Heart left ventricle (tissue), 13 donors: ENCODE results near the gene ZNF319.

Source experiments
- POLR2A ChIP-seq, 2 donors: fragments of 450-650 bp; IDR thresholded peaks; one replicate each; pipeline ENCODE4 v1.6.1; 2017; ENCODE audit warnings: antibody characterized with exemption in 2 of 2, mild to moderate bottlenecking in 2 of 2, moderate library complexity in 2 of 2
- TF ChIP-seq, protein P1 (sequence below), 12 donors: fragments of 200-600 bp; sonication (generic) in 4 of 12; IDR thresholded peaks; one replicate each; pipeline versions ENCODE4 v1.5.0 to v1.8.0; 2018 to 2022; ENCODE audit warnings: antibody characterized with exemption in 12 of 12, mild to moderate bottlenecking in 5 of 12
- donor health status: ischemic (EF 13 %, LVEDD 7.1; RV severe dilation, severe dysfunction).
- donor health status: DM: no; HTN: yes; CAD: no.
- donor health status: DM: no; HTN: no; CAD: no.
- donor health status: ischemic (EF 25% LVEDD 6.9; RV normal size, moderate dysfunction).
- donor health status: ischemic (EF 25% LVEDD 5.7; RV mildly dilated, moderate dysfunction).
- donor health status: ischemic (EF 35%, LVEDD 5.7; RV mildly dilated, moderate dysfunction).
- donor health status: nonischemic (EF 11% LVEDD 7.7; RV severe dilation, severe dysfunction).
- donor health status: DM: yes; HTN: yes; CAD: no.
- donor health status: PGD.
- donor health status: ischemic (EF 29% LVEDD 5.4; RV normal size, mild dysfunction).
- donor health status: nonischemic (EF 23%, LVEDD 6.1; RV moderate dilation, normal function).

DNA sequence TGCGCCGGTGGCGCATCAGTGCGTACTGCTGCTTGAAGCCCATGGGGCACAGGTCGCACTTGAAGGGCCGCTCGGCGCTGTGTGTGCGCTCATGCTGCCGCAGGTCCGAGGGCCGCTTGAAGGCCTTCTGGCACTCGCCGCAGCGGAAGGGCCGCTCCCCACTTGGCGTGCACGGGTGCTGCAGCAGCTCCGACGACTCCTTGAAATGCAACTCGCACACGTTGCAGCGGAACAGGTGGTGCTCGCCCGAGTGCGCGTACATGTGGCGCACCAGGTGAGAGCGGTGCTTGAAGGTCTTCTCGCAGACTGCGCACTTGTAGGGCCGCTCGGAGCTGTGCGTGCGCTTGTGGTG lies 3.3 kb downstream of the ZNF319 start:
- TF ChIP-seq, protein P1, sequence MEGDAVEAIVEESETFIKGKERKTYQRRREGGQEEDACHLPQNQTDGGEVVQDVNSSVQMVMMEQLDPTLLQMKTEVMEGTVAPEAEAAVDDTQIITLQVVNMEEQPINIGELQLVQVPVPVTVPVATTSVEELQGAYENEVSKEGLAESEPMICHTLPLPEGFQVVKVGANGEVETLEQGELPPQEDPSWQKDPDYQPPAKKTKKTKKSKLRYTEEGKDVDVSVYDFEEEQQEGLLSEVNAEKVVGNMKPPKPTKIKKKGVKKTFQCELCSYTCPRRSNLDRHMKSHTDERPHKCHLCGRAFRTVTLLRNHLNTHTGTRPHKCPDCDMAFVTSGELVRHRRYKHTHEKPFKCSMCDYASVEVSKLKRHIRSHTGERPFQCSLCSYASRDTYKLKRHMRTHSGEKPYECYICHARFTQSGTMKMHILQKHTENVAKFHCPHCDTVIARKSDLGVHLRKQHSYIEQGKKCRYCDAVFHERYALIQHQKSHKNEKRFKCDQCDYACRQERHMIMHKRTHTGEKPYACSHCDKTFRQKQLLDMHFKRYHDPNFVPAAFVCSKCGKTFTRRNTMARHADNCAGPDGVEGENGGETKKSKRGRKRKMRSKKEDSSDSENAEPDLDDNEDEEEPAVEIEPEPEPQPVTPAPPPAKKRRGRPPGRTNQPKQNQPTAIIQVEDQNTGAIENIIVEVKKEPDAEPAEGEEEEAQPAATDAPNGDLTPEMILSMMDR (IDR thresholded peaks at IDR 0.05): no peak
- no peak for TF ChIP-seq POLR2A (IDR thresholded peaks at IDR 0.05)
